DLD1 (cell line): ENCODE data around the gene NRL.

ENCODE experiments used
- in situ Hi-C: cut with HindIII; loops from 2 replicates; pipeline ENCODE4 v1.10.0; 2017; ENCODE audit warnings: low sequenced_read_pairs

NRL gene

GRCh38 chr14:24114532-24115421 lies at the start of gene NRL, which contains the start of gene DCAF11:
Gene NRL (minus strand): TSS chr14:24114949. CDS start chr14:24082848, 32,101 bp downstream.
Gene DCAF11 (plus strand): TSS chr14:24114777. CDS start chr14:24115595, 818 bp downstream.
- in situ Hi-C loops, result no loop called here

- in situ Hi-C loops, result no loop called here
Measured at GRCh38 chr14:24162093-24162492, 47.3 kb upstream of the NRL start.

GRCh38 chr14:24160850-24161804 lies 46.4 kb upstream of the NRL start, which contains the start of gene IRF9:
Gene IRF9 (plus strand): TSS chr14:24161265. CDS start chr14:24162145, 880 bp downstream.
- in situ Hi-C loops, result no loop called here

GRCh38 chr14:24160499-24160849 lies 45.7 kb upstream of the NRL start:
- in situ Hi-C loops, result no loop called here

- in situ Hi-C loops, result no loop called here
Measured at GRCh38 chr14:24159777-24160498, 45.2 kb upstream of the NRL start.

GRCh38 chr14:24157331-24157730 lies 42.6 kb upstream of the NRL start:
- in situ Hi-C loops, result no loop called here

- in situ Hi-C loops, result no loop called here
Measured at GRCh38 chr14:24156840-24157239, 42.1 kb upstream of the NRL start.

- in situ Hi-C loops, result no loop called here
Measured at GRCh38 chr14:24155100-24155499, 40.4 kb upstream of the NRL start.

- in situ Hi-C loops, result no loop called here
Measured at GRCh38 chr14:24151404-24152080, 36.8 kb upstream of the NRL start.

GRCh38 chr14:24150993-24151392 lies 36.2 kb upstream of the NRL start:
- in situ Hi-C loops, result no loop called here

GRCh38 chr14:24150567-24150966 lies 35.8 kb upstream of the NRL start:
- in situ Hi-C loops, result no loop called here

GRCh38 chr14:24150061-24150460 lies 35.3 kb upstream of the NRL start:
- in situ Hi-C loops, result no loop called here

GRCh38 chr14:24149302-24149969 lies 34.7 kb upstream of the NRL start:
- in situ Hi-C loops, result no loop called here

GRCh38 chr14:24147761-24148428 lies 33.1 kb upstream of the NRL start:
- in situ Hi-C loops, result no loop called here

GRCh38 chr14:24146978-24147760 lies 32.4 kb upstream of the NRL start, which contains the start of gene RNF31:
Gene RNF31 (plus strand): TSS chr14:24147498. CDS start chr14:24147699, 201 bp downstream.
- in situ Hi-C loops, result no loop called here

GRCh38 chr14:24146453-24146977 lies 31.8 kb upstream of the NRL start, which contains the start of gene PSME2:
Gene PSME2 (minus strand): TSS chr14:24146610. CDS start chr14:24146581, 29 bp downstream.
- in situ Hi-C loops, result no loop called here

GRCh38 chr14:24145690-24146452 lies 31.1 kb upstream of the NRL start:
- in situ Hi-C loops, result no loop called here
